Testis (tissue), 3 donors: ENCODE measurements around the gene BACE1-AS. TPM values are rescaled to one million over a fixed set of nuclear protein-coding genes. Genes with fewer than 3 reads are reported as not detected.
A peak's percentile ranks its signal among the peaks of the same experiment; 100 is the strongest.

Experiments used
- DNase-seq: peaks from one replicate; pipeline ENCODE4 v3.0.0-alpha.2; 2019
- H3K27ac ChIP-seq, 2 donors: fragments of 200-600 bp; sonication (generic); one replicate each; pipeline ENCODE4 v1.5.1; 2019
- H3K27me3 ChIP-seq: fragments of 200-600 bp; sonication (generic); one replicate; pipeline ENCODE4 v1.5.1; 2019
- H3K36me3 ChIP-seq: fragments of 200-600 bp; sonication (generic); one replicate; pipeline ENCODE4 v1.5.1; 2017; ENCODE audit warnings: low read depth; ENCODE audit errors: missing control alignments
- H3K4me1 ChIP-seq: fragments of 200-600 bp; sonication (generic); one replicate; pipeline ENCODE4 v1.5.1; 2019
- H3K4me3 ChIP-seq, 2 donors: fragments of 200-600 bp; sonication (generic); one replicate each; pipeline ENCODE4 v1.5.1; 2017 to 2019
- H3K9me3 ChIP-seq: fragments of 200-600 bp; sonication (generic); one replicate; pipeline ENCODE4 v1.5.1; 2017
- POLR2A ChIP-seq: fragments of 450-650 bp; IDR thresholded peaks from one replicate; pipeline ENCODE4 v1.6.1; 2017; ENCODE audit warnings: antibody characterized with exemption, mild to moderate bottlenecking, moderate library complexity
- WGBS, 2 donors: methylation state at CpG; one replicate each; pipeline ENCODE4 v1.1.5; 2018; 5-methylcytosine and 5-hydroxymethylcytosine counted together
- intact Hi-C: fragments of 100-400 bp; cut with DNase I; formaldehyde crosslinking; loops from one replicate; pipeline ENCODE4 v1.15.1; 2023; ENCODE audit warnings: low total_unique reads
- polyA plus RNA-seq: library from polyadenylated mRNA; stranded (reverse); fragments of 350-450 nt; fragmentation: Illumina TruSeq; extraction: RNeasy Lipid Tissue Mini Kit (QIAGEN cat#74804); gene quantifications from one replicate; pipeline ENCODE4 v1.2.3, GENCODE V29; 2014; ENCODE audit warnings: low read depth, low replicate concordance; ENCODE audit not compliant: insufficient read depth
- total RNA-seq, 2 donors: library from RNA; depleted of rRNA; stranded (reverse); fragments of >200 nt; gene quantifications; one replicate each; pipeline ENCODE4 v1.2.3, GENCODE V29; 2016
- TF ChIP-seq, protein P1 (sequence below), 3 experiments: fragments of 450-650 bp in 2 of 3; fragments of 200-600 bp in 1 of 3; sonication (generic) in 1 of 3; IDR thresholded peaks; one replicate each; pipeline ENCODE4 v1.5.1; 2016 to 2019; ENCODE audit warnings: antibody characterized with exemption in 3 of 3, mild to moderate bottlenecking in 2 of 3, moderate library complexity in 1 of 3

BACE1-AS gene
- total and polyA plus RNA-seq, 3 donors from 2014 or later: 11.2 to 17.9 (median 13.8) TPM

DNA sequence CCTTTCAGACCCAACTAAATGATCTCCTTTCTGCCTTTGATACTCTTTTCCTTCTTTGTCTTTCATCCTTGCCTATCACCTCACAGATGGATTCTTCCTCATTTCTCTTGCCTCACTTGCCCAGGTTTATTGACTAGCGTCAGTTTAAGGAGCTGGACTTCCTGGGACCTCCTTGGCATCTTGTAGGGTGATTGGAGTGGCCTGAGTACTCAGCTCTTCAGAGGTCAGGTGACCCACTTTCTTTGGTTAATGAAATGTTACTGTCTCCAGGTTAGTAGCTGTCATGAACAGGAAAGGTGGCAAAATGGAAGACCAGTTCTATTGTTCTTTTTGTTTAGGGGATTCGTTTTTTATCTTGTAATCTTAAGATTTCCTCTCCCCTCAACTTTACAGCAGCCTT, 4.6 kb upstream of the BACE1-AS start:
- intact Hi-C loops: no loop called here
- DNase-seq: no peak
- WGBS, 2 donors: 81 to 90% methylated on average over 2 of the region's 2 CpGs
- no peaks in the 10 kb centered on the region for H3K4me1 ChIP-seq
- H3K9me3 ChIP-seq: no peaks in the 10 kb centered on the region
- no peaks in the 10 kb centered on the region for H3K36me3 ChIP-seq
- no peak overlapping the region for H3K27ac ChIP-seq
- no peak for TF ChIP-seq POLR2A
- TF ChIP-seq, protein P1, sequence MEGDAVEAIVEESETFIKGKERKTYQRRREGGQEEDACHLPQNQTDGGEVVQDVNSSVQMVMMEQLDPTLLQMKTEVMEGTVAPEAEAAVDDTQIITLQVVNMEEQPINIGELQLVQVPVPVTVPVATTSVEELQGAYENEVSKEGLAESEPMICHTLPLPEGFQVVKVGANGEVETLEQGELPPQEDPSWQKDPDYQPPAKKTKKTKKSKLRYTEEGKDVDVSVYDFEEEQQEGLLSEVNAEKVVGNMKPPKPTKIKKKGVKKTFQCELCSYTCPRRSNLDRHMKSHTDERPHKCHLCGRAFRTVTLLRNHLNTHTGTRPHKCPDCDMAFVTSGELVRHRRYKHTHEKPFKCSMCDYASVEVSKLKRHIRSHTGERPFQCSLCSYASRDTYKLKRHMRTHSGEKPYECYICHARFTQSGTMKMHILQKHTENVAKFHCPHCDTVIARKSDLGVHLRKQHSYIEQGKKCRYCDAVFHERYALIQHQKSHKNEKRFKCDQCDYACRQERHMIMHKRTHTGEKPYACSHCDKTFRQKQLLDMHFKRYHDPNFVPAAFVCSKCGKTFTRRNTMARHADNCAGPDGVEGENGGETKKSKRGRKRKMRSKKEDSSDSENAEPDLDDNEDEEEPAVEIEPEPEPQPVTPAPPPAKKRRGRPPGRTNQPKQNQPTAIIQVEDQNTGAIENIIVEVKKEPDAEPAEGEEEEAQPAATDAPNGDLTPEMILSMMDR (IDR thresholded peaks at IDR 0.05): no peak
- H3K27me3 ChIP-seq: no peaks in the 10 kb centered on the region
- no peak overlapping the region for H3K4me3 ChIP-seq

GRCh38 chr11:117287668-117288067, 3.5 kb upstream of the BACE1-AS start:
- TF ChIP-seq POLR2A: no peak
- Histone ChIP-seq H3K27me3 (no peaks in the 10 kb centered on the region), H3K36me3 (no peaks in the 10 kb centered on the region), H3K9me3 (no peaks in the 10 kb centered on the region), H3K4me1 (no peaks in the 10 kb centered on the region), H3K4me3 (no peak overlapping the region), H3K27ac (no peak overlapping the region)
- intact Hi-C loops: no loop called here
- WGBS, 2 donors: 84 to 89% methylated on average over 3 of the region's 3 CpGs
- DNase-seq: no peak

DNA sequence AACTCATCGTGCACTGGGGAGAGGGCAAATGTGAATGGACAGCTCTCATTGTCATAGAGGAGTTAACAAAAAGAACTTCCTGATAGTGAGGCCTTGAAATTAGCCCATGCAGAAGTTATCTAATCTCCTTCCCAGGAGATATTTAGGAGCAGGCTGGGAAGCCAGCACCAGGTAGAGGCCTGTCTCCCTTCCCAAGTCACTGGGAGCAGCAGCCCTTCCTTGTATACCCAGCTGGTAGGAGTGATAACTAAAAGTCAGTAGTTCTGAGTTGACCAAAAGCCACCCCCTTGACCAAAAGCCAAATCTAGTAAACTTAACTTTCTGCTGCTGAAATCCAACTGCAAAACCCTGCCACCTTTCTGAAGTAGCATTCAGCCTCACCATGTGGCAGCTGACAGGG, 1.4 kb upstream of the BACE1-AS start:
- no peaks in the 10 kb centered on the region for H3K9me3 ChIP-seq
- H3K4me1 ChIP-seq: no peaks in the 10 kb centered on the region
- no peak for TF ChIP-seq POLR2A
- TF ChIP-seq, protein P1 (IDR thresholded peaks at IDR 0.05): no peak
- intact Hi-C loops: no loop called here
- DNase-seq: no peak
- 27 to 50% methylated on average over 1 of the region's 1 CpG for WGBS, 2 donors
- H3K4me3 ChIP-seq: no peak overlapping the region
- H3K27me3 ChIP-seq: no peaks in the 10 kb centered on the region
- H3K27ac ChIP-seq: no peak overlapping the region
- no peaks in the 10 kb centered on the region for H3K36me3 ChIP-seq

DNA sequence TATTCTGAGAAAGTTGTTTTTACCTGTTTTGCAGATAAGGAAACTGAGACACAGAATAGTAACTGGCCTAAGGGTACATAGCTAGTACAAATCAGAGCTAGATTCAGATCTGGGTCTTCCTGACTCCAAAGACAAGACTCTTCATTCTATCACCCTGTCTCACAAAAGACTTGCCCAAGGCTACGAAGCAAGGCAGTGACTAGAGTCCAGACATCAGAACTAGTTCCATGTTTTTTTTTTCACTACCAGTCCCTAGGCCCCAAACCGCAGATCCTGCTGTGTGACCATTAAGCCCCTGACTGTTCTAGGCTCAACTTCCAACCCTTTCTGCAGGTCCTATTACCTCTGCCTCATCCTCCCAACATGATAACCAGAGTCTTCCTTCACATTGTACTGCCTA, 1.5 kb downstream of the BACE1-AS start:
- Histone ChIP-seq H3K4me1 (no peaks in the 10 kb centered on the region), H3K27me3 (no peaks in the 10 kb centered on the region), H3K4me3 (no peak overlapping the region), H3K9me3 (no peaks in the 10 kb centered on the region), H3K27ac (no peak overlapping the region), H3K36me3 (no peaks in the 10 kb centered on the region)
- TF ChIP-seq, protein P1 (IDR thresholded peaks at IDR 0.05): no peak
- TF ChIP-seq POLR2A: no peak
- intact Hi-C loops: no loop called here
- no peak for DNase-seq
- WGBS, 2 donors: 93 to 95% methylated on average over 2 of the region's 2 CpGs

GRCh38 chr11:117295438-117296137, 4.4 kb downstream of the BACE1-AS start:
- intact Hi-C loops: no loop called here
- no peak overlapping the region for H3K4me3 ChIP-seq
- WGBS, 2 donors: 65 to 74% methylated on average over 9 of the region's 9 CpGs
- H3K4me1 ChIP-seq: peaks cover 17% of the 10 kb centered on the region
- DNase-seq: peak; percentile 51
- no peak overlapping the region for H3K27ac ChIP-seq
- no peaks in the 10 kb centered on the region for H3K9me3 ChIP-seq
- TF ChIP-seq, protein P1 (IDR thresholded peaks at IDR 0.05): no peak
- no peak for TF ChIP-seq POLR2A
- H3K27me3 ChIP-seq: no peaks in the 10 kb centered on the region
- H3K36me3 ChIP-seq: no peaks in the 10 kb centered on the region
